K562 (cell line): ENCODE data around the gene DTNBP1.

Experiments used
- CTCF ChIP-seq, 3 experiments: IDR thresholded peaks in 2 of 3; conservative IDR thresholded peaks in 1 of 3; 2 replicates each; pipeline ENCODE4 v1.5.1; 2011 to 2012; ENCODE audit warnings: low read length in 3 of 3, mild to moderate bottlenecking in 3 of 3, control low read depth in 2 of 3, improper control_type of control experiment in 1 of 3, inconsistent platforms in 1 of 3, low read depth in 1 of 3, mixed read lengths in 1 of 3, moderate library complexity in 1 of 3; ENCODE audit not compliant: insufficient read depth in 2 of 3
- ESRRB ChIP-seq: fragments of 250-450 bp; sonication (Bioruptor Pico); IDR thresholded peaks from 2 replicates; pipeline ENCODE4 v1.5.0; 2020; ENCODE audit warnings: mild to moderate bottlenecking, moderate library complexity, borderline replicate concordance
- ETV6 ChIP-seq, 3 experiments: fragments of 150-350 bp in 1 of 3; sonication (generic) in 1 of 3; formaldehyde crosslinking in 1 of 3; IDR thresholded peaks; 2 replicates each; pipeline versions ENCODE4 v1.6.1 to v1.8.0; 2014 to 2022; ENCODE audit warnings: borderline replicate concordance in 2 of 3, low read depth in 2 of 3, antibody characterized with exemption in 1 of 3, low read length in 1 of 3, mild to moderate bottlenecking in 1 of 3, missing genetic modification reagents in 1 of 3
- MYC ChIP-seq, 2 experiments: fragments of 250-450 bp in 1 of 2; sonication (Bioruptor Pico) in 1 of 2; IDR thresholded peaks; 2 replicates each; pipeline versions ENCODE4 v1.5.1 to v1.6.1; 2012 to 2021; ENCODE audit warnings: low read depth in 2 of 2, borderline replicate concordance in 1 of 2, improper control_type of control experiment in 1 of 2, low read length in 1 of 2, mild to moderate bottlenecking in 1 of 2, moderate library complexity in 1 of 2
- PHB ChIP-seq: fragments of 250-450 bp; sonication (Bioruptor Pico); IDR thresholded peaks from 2 replicates; pipeline ENCODE4 v1.5.0; 2021
- POLR2A ChIP-seq: fragments of 450-650 bp; conservative IDR thresholded peaks from 2 replicates; pipeline ENCODE4 v1.6.1; 2016
- RREB1 ChIP-seq: fragments of 250-450 bp; sonication (Bioruptor Pico); IDR thresholded peaks from 2 replicates; pipeline ENCODE4 v1.4.0; 2020
- YBX1 ChIP-seq: fragments of 450-650 bp; IDR thresholded peaks from 2 replicates; pipeline ENCODE4 v1.7.1; 2016; ENCODE audit warnings: mild to moderate bottlenecking
- TF ChIP-seq, protein P1 (sequence below), 2 experiments: fragments of 450-650 bp in 1 of 2; sonication (generic) in 1 of 2; formaldehyde crosslinking in 1 of 2; IDR thresholded peaks in 1 of 2; conservative IDR thresholded peaks in 1 of 2; 2 replicates each; pipeline versions ENCODE4 v1.6.1 to v1.8.1; 2016 to 2023; ENCODE audit warnings: mild to moderate bottlenecking in 2 of 2, moderate library complexity in 2 of 2, inconsistent platforms in 1 of 2, missing genetic modification reagents in 1 of 2

GRCh38 chr6:15690510-15690909 lies 27.7 kb upstream of the DTNBP1 start:
- TF ChIP-seq POLR2A (no peak), CTCF (IDR thresholded peaks at IDR 0.05 in 2 of 3, conservative IDR thresholded peaks at IDR 0.05 in 1 of 3; ENCODE audit: insufficient read depth in 2 of 3, low read depth in 1 of 3, low read length in 3 of 3) (no peak), PHB (CRISPR knock-in tag) (no peak), ESRRB (no peak), MYC (IDR thresholded peaks at IDR 0.05; ENCODE audit: low read depth, low read length) (no peak), MYC (CRISPR knock-in tag; IDR thresholded peaks at IDR 0.05; ENCODE audit: borderline replicate concordance, low read depth) (no peak), YBX1 (no peak), ETV6 (IDR thresholded peaks at IDR 0.05; ENCODE audit: borderline replicate concordance in 1 of 2, low read depth in 2 of 2, low read length in 1 of 2) (no peak), ETV6 (CRISPR knock-in tag; IDR thresholded peaks at IDR 0.05; ENCODE audit: borderline replicate concordance) (no peak), RREB1 (CRISPR knock-in tag) (no peak)
- TF ChIP-seq, protein P1, sequence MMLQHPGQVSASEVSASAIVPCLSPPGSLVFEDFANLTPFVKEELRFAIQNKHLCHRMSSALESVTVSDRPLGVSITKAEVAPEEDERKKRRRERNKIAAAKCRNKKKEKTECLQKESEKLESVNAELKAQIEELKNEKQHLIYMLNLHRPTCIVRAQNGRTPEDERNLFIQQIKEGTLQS (IDR thresholded peaks at IDR 0.05), result no peak
- TF ChIP-seq, protein P1 (CRISPR knock-in tag; conservative IDR thresholded peaks at IDR 0.05), result no peak
